B cell (primary cell): ENCODE results near the gene MID1. TPM values are rescaled to one million over a fixed set of nuclear protein-coding genes. Genes with fewer than 3 reads are reported as not detected.

Source experiments
- ATAC-seq: fragments of 200-7000 bp; cut with Tn5 transposase; one replicate; pipeline ENCODE4 v1.10.0; 2021; ENCODE audit warnings: low read depth, mild to moderate bottlenecking, moderate number of reproducible peaks, moderate library complexity
- CTCF ChIA-PET: fragments of 350-600 bp; sonication (Branson Sonifier 250); formaldehyde crosslinking; loops from one replicate; lab custom pipeline; 2021; ENCODE audit warnings: antibody characterized with exemption, inconsistent platforms; lab: Charles Lee
- POLR2A ChIA-PET: fragments of 350-600 bp; sonication (Branson Sonifier 250); formaldehyde crosslinking; loops from one replicate; lab custom pipeline; 2021; ENCODE audit warnings: antibody characterized with exemption; lab: Charles Lee
- DNase-seq: peaks from one replicate; pipeline ENCODE4 v3.0.0; 2013
- H2AFZ ChIP-seq: 2 replicates; pipeline ENCODE4 v1.6.1; 2012; ENCODE audit warnings: mild to moderate bottlenecking, low read depth, low read length; ENCODE audit not compliant: insufficient read depth, poor library complexity, severe bottlenecking
- H3K27ac ChIP-seq, 2 donors: 1 replicate in 1 of 2; 2 replicates in 1 of 2; pipeline ENCODE4 v1.5.1; 2012 to 2013; ENCODE audit warnings: low read length in 2 of 2, mild to moderate bottlenecking in 2 of 2, moderate library complexity in 1 of 2
- H3K27me3 ChIP-seq, 4 experiments: fragments of 200-600 bp in 1 of 4; sonication (generic) in 1 of 4; replicated peaks in 1 of 4; 1 replicate in 2 of 4; 2 replicates in 2 of 4; pipeline versions ENCODE4 v1.6.1 to v1.7.0; 2013 to 2016; ENCODE audit warnings: low read length in 3 of 4, mild to moderate bottlenecking in 2 of 4, mixed read lengths in 1 of 4, moderate library complexity in 1 of 4; ENCODE audit not compliant: insufficient read depth in 4 of 4, control insufficient read depth in 3 of 4; ENCODE audit errors: control extremely low read depth in 1 of 4
- H3K36me3 ChIP-seq, 2 experiments: replicated peaks in 1 of 2; 1 replicate in 1 of 2; 2 replicates in 1 of 2; pipeline versions ENCODE4 v1.6.1 to v1.7.1; 2013; ENCODE audit warnings: low read length in 1 of 2; ENCODE audit not compliant: insufficient read depth in 2 of 2, control insufficient read depth in 1 of 2; ENCODE audit errors: control extremely low read depth in 1 of 2, extremely low read depth in 1 of 2
- H3K4me1 ChIP-seq, 2 donors: fragments of 200-600 bp in 1 of 2; sonication (generic) in 1 of 2; 1 replicate in 1 of 2; 2 replicates in 1 of 2; pipeline versions ENCODE4 v1.5.1 to v1.6.1; 2013 to 2017; ENCODE audit warnings: low read length in 2 of 2; ENCODE audit not compliant: control insufficient read depth in 2 of 2, insufficient read depth in 2 of 2
- H3K4me2 ChIP-seq: replicated peaks from 2 replicates; pipeline ENCODE3; 2012; ENCODE audit warnings: mild to moderate bottlenecking, low read depth, low read length; ENCODE audit not compliant: poor library complexity, severe bottlenecking
- H3K4me3 ChIP-seq, 5 experiments: fragments of 200-600 bp in 1 of 5; sonication (generic) in 1 of 5; 1 replicate in 3 of 5; 2 replicates in 2 of 5; pipeline versions ENCODE4 v1.5.1 to v1.7.0; 2011 to 2016; ENCODE audit warnings: low read length in 4 of 5, mild to moderate bottlenecking in 4 of 5, low read depth in 2 of 5, control low read depth in 1 of 5, moderate library complexity in 1 of 5; ENCODE audit not compliant: insufficient read depth in 1 of 5; ENCODE audit errors: control extremely low read depth in 1 of 5, extremely low read depth in 1 of 5
- H3K79me2 ChIP-seq: fragments of 200-600 bp; sonication (generic); one replicate; pipeline ENCODE4 v1.6.0; 2016; ENCODE audit warnings: low read length; ENCODE audit not compliant: control insufficient read depth, insufficient read depth
- H3K9ac ChIP-seq: fragments of 200-600 bp; sonication (generic); 2 replicates; pipeline ENCODE4 v1.6.1; 2017; ENCODE audit warnings: mild to moderate bottlenecking, low read length, moderate library complexity
- H3K9me3 ChIP-seq, 3 donors: one replicate each; pipeline versions ENCODE4 v1.6.1 to v1.7.1; 2013; ENCODE audit warnings: low read length in 2 of 3; ENCODE audit not compliant: control insufficient read depth in 2 of 3, insufficient read depth in 1 of 3; ENCODE audit errors: control extremely low read depth in 1 of 3
- H4K20me1 ChIP-seq: 2 replicates; pipeline ENCODE4 v1.6.0; 2012; ENCODE audit warnings: mild to moderate bottlenecking, low read length; ENCODE audit not compliant: insufficient read depth, control insufficient read depth, poor library complexity, severe bottlenecking
- H3K27ac Mint-ChIP-seq: one replicate; pipeline ENCODE4 v1.8.0; 2021; ENCODE audit warnings: mixed read lengths
- H3K27me3 Mint-ChIP-seq: one replicate; pipeline ENCODE4 v1.8.0; 2021; ENCODE audit warnings: mixed read lengths
- H3K4me1 Mint-ChIP-seq: one replicate; pipeline ENCODE4 v1.8.0; 2021; ENCODE audit warnings: mixed read lengths
- H3K4me3 Mint-ChIP-seq: one replicate; pipeline ENCODE4 v1.8.0; 2021; ENCODE audit warnings: mixed read lengths
- H3K9me3 Mint-ChIP-seq: one replicate; pipeline ENCODE4 v1.8.0; 2022; ENCODE audit warnings: mixed read lengths; ENCODE audit not compliant: insufficient read depth
- EZH2 ChIP-seq: IDR thresholded peaks from 2 replicates; pipeline ENCODE4 v1.6.1; 2012; ENCODE audit warnings: borderline replicate concordance, low read depth, mild to moderate bottlenecking, moderate library complexity, low read length; ENCODE audit not compliant: insufficient read depth, poor library complexity, severe bottlenecking
- WGBS: methylation state at CpG from one replicate; pipeline ENCODE4 v1.1.5; 2013; ENCODE audit warnings: missing lambda C conversion rate; ENCODE audit not compliant: insufficient coverage; 5-methylcytosine and 5-hydroxymethylcytosine counted together
- intact Hi-C: fragments of 100-400 bp; cut with micrococcal nuclease; formaldehyde crosslinking; loops from one replicate; pipeline ENCODE4 v1.10.0; 2022
- polyA plus RNA-seq: library from polyadenylated mRNA; depleted of rRNA; stranded (reverse); fragments of >200 nt; gene quantifications from 2 replicates; pipeline ENCODE4 v1.2.3, GENCODE V29; 2012
- total RNA-seq, 2 donors: library from RNA; stranded (reverse); fragments of 120-200 nt in 1 of 2; gene quantifications; 1 replicate in 1 of 2; 2 replicates in 1 of 2; pipeline versions ENCODE4 v1.2.3 to v1.2.4, GENCODE V29; 2013 to 2022
- TF ChIP-seq, protein P1 (sequence below): fragments of 200-600 bp; IDR thresholded peaks from one replicate; pipeline ENCODE4 v1.8.0; 2022; ENCODE audit warnings: antibody characterized with exemption, mild to moderate bottlenecking

The MID1 gene
- total and polyA plus RNA-seq, 2 donors (not counting 1 experiment from before 2014, with no cell fraction given), result 0.15 to 0.44 TPM

DNA sequence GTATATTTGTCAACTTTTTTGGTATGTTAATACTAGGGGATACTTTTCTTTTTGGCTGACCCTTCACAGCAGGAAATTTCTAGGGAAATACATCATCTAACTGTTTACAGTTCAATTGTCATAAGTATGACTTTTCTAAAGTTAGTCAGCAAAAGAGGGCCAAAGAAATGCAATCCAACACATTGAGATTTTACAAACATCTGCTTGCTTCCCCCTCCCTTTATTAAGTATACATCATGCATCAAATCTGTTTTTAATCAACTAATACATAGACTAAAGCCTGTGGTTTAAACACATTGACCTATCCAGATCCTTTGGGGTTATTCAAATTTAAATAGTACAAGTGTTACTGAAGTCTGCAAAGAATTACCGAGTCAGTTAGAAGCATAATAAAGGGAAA lies 93.9 kb downstream of the MID1 start:
- WGBS, result no CpG with 5 or more reads among the region's 1 CpG
- no peaks in the 10 kb centered on the region for H3K4me1 Mint-ChIP-seq
- POLR2A ChIA-PET, result no interaction called here
- Histone ChIP-seq H3K4me2 (no peak overlapping the region), H4K20me1 (no peaks in the 10 kb centered on the region), H3K4me3 (no peak overlapping the region), H3K27me3 (no peaks in the 10 kb centered on the region), H3K79me2 (no peaks in the 10 kb centered on the region), H3K9me3 (no peaks in the 10 kb centered on the region), H3K4me1 (no peaks in the 10 kb centered on the region), H3K36me3 (no peaks in the 10 kb centered on the region), H3K9ac (no peak overlapping the region), H3K27ac (no peak overlapping the region), H2AFZ (no peak overlapping the region)
- DNase-seq (no peak), ATAC-seq (no peak)
- H3K9me3 Mint-ChIP-seq, result no peaks in the 10 kb centered on the region
- H3K4me3 Mint-ChIP-seq, result no peak overlapping the region
- CTCF ChIA-PET, result no interaction called here
- H3K27ac Mint-ChIP-seq, result no peak overlapping the region
- TF ChIP-seq EZH2, result no peak
- TF ChIP-seq, protein P1, sequence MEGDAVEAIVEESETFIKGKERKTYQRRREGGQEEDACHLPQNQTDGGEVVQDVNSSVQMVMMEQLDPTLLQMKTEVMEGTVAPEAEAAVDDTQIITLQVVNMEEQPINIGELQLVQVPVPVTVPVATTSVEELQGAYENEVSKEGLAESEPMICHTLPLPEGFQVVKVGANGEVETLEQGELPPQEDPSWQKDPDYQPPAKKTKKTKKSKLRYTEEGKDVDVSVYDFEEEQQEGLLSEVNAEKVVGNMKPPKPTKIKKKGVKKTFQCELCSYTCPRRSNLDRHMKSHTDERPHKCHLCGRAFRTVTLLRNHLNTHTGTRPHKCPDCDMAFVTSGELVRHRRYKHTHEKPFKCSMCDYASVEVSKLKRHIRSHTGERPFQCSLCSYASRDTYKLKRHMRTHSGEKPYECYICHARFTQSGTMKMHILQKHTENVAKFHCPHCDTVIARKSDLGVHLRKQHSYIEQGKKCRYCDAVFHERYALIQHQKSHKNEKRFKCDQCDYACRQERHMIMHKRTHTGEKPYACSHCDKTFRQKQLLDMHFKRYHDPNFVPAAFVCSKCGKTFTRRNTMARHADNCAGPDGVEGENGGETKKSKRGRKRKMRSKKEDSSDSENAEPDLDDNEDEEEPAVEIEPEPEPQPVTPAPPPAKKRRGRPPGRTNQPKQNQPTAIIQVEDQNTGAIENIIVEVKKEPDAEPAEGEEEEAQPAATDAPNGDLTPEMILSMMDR, result no peak
- peaks cover 8% of the 10 kb centered on the region for H3K27me3 Mint-ChIP-seq
- intact Hi-C loops, result no loop called here

DNA sequence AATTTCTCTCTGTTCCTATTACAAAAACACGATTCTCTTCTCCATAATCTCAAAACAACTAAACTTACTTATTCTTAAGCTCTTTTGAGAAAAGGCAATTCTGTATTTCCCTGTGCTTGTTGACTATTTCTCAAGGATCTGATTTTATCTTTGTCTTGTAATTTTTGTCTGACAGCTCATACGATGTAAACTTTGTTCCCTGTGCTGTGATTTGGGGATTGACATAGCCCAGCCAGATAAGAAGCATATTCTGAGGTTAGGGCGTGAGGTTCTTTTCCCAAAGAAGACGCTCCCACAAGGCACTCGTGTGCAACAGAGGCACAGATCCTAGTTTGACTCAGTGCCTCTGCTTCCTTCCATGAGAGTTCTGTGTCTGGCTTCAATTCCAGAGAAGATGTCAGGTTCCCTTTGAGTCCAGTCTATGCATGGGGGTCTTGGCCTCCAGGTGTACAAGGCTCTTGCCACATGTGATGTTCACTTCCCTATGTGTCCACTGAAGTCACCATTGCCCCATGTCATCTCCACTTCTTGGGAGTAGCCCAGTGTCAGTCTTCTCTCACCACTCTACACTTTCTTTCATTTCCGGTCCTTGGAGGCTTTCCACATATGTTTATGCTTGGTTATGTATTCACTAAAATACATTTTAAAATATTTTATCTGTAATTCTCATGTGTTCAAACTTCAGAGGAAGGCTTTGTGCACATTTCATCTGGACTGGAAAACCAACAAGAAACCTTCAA lies 94.8 kb downstream of the MID1 start:
- Histone ChIP-seq H3K27me3 (no peaks in the 10 kb centered on the region), H3K4me3 (no peak overlapping the region), H3K4me2 (no peak overlapping the region), H4K20me1 (no peaks in the 10 kb centered on the region), H3K9ac (no peak overlapping the region), H3K4me1 (no peaks in the 10 kb centered on the region), H3K27ac (no peak overlapping the region), H3K36me3 (no peaks in the 10 kb centered on the region), H2AFZ (no peak overlapping the region), H3K9me3 (no peaks in the 10 kb centered on the region), H3K79me2 (no peaks in the 10 kb centered on the region)
- H3K4me3 Mint-ChIP-seq, result no peak overlapping the region
- intact Hi-C loops, result no loop called here
- no peaks in the 10 kb centered on the region for H3K9me3 Mint-ChIP-seq
- ATAC-seq, result no peak
- no peaks in the 10 kb centered on the region for H3K4me1 Mint-ChIP-seq
- TF ChIP-seq, protein P1, result no peak
- no peak for TF ChIP-seq EZH2
- DNase-seq, result no peak
- WGBS, result 80% methylated on average over 1 of the region's 6 CpGs
- ChIA-PET POLR2A (no interaction called here), CTCF (no interaction called here)
- no peak overlapping the region for H3K27ac Mint-ChIP-seq
- peaks cover 8% of the 10 kb centered on the region for H3K27me3 Mint-ChIP-seq
